DOHH2 (cell line): Measurements from ENCODE around the gene EYA2.

Source experiments
- CTCF ChIP-seq: fragments of 200-600 bp; sonication (generic); IDR thresholded peaks from one replicate; pipeline ENCODE4 v1.5.1; 2014; ENCODE audit warnings: antibody characterized with exemption, mild to moderate bottlenecking, low read depth, low read length; ENCODE audit not compliant: poor library complexity, severe bottlenecking
- EZH2phosphoT487 ChIP-seq: fragments of 200-600 bp; sonication (generic); IDR thresholded peaks from 2 replicates; pipeline ENCODE4 v1.6.1; 2017; ENCODE audit warnings: borderline replicate concordance, mild to moderate bottlenecking, antibody characterized with exemption, low read length, moderate library complexity, mixed read lengths

DNA sequence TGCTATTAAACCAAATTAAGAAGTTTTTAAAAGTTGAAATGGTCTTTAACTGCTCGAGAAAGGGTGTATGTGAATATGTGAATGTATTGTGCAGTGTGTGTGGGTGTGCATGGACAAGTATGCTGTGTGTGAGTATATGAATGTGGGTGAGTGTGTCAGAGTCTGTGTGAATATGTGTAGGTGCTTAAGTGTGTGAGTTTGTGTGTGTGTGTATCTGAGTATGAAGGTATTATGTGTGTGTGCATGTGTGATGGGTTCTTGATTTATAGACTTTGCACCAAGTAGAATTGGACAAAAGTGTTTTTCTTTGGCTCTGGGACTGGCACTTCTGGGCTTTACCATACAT is 21.6 kb downstream of the EYA2 start:
- TF ChIP-seq CTCF: no peak
- no peak for TF ChIP-seq EZH2phosphoT487
